ENCODE results near the gene THEM4. TPM values are rescaled to one million over a fixed set of nuclear protein-coding genes. Genes with fewer than 3 reads are reported as not detected.

The THEM4 gene
- total RNA-seq, 1 donor from 2014 or later, result 15.6 TPM

DNA sequence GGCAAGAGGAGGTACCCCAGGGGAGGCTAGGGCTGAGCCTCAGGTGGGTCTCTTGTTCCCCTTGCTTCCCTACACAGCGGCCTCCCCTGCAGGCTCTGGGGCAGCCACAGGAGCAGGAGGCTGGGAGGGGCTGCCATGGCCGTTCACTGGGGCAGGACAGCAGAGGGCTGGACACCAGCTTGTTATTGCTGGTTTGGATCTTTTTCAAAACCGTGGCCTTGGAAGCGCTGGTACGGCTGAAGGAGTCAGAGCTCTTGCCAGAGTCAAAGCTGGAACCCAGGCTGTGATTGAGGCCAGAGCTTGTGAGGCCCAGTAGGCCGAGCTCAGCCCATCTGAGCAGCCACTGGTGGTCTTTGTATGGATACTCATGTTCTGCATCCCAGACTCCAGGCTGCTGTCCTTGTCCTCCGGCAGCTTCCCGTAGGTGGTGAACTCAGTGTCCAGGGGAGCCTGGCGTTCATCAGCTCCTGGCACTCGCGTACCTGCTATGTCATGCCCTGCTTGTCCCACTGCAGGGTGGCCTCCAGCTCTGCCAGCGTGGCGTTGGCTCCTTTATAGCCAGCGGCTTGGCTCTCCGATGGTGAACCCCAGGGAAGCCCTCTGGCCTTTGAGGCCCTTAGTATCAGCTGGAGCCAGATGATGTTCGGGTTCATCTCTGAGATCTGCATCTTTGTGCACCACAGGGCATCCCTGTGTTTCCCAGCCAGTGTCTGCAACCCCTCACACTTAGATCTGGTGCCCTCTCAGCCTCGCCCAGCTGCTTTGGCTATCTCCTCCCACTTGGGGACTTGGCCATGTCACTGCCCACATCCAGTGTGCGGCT lies 40.3 kb upstream of the THEM4 start:
- no peaks in the 10 kb centered on the region for H3K9me3 Mint-ChIP-seq
- no peak overlapping the region for H3K27ac Mint-ChIP-seq
- no peaks in the 10 kb centered on the region for H3K36me3 Mint-ChIP-seq
- H3K27me3 Mint-ChIP-seq, result no peaks in the 10 kb centered on the region
- peaks cover 18% of the 10 kb centered on the region for H3K4me1 Mint-ChIP-seq (ENCODE audit: unreplicated experiment)
- H3K4me3 Mint-ChIP-seq, result no peak overlapping the region
- DNase-seq (ENCODE audit: extremely low spot score, unreplicated experiment), result no peak
- TF ChIP-seq, protein P1, sequence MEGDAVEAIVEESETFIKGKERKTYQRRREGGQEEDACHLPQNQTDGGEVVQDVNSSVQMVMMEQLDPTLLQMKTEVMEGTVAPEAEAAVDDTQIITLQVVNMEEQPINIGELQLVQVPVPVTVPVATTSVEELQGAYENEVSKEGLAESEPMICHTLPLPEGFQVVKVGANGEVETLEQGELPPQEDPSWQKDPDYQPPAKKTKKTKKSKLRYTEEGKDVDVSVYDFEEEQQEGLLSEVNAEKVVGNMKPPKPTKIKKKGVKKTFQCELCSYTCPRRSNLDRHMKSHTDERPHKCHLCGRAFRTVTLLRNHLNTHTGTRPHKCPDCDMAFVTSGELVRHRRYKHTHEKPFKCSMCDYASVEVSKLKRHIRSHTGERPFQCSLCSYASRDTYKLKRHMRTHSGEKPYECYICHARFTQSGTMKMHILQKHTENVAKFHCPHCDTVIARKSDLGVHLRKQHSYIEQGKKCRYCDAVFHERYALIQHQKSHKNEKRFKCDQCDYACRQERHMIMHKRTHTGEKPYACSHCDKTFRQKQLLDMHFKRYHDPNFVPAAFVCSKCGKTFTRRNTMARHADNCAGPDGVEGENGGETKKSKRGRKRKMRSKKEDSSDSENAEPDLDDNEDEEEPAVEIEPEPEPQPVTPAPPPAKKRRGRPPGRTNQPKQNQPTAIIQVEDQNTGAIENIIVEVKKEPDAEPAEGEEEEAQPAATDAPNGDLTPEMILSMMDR (conservative IDR thresholded peaks at IDR 0.05), result no peak

DNA sequence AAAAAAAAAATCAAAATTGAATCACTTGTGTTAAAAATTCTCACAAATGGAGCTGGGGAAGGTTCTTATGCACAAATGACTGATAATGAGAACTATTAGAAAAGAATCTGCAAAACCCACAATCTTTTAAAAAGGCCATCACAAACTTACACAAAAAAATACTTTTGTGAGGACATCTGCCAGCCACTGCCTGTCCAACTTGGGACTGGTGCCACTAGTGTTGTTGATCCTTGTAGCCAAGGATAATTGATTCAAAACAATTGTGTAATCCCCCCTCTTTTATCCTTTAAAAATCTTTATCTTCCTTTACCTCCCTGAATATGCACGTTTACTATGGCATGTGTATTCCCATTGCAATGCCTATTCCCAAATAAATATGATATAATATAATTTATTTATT lies 39.2 kb upstream of the THEM4 start:
- no peak overlapping the region for H3K4me3 Mint-ChIP-seq
- no peaks in the 10 kb centered on the region for H3K27me3 Mint-ChIP-seq
- peaks cover 20% of the 10 kb centered on the region for H3K4me1 Mint-ChIP-seq (ENCODE audit: unreplicated experiment)
- H3K9me3 Mint-ChIP-seq, result no peaks in the 10 kb centered on the region
- no peaks in the 10 kb centered on the region for H3K36me3 Mint-ChIP-seq
- no peak overlapping the region for H3K27ac Mint-ChIP-seq
- TF ChIP-seq, protein P1 (conservative IDR thresholded peaks at IDR 0.05), result no peak
- no peak for DNase-seq (ENCODE audit: extremely low spot score, unreplicated experiment)

DNA sequence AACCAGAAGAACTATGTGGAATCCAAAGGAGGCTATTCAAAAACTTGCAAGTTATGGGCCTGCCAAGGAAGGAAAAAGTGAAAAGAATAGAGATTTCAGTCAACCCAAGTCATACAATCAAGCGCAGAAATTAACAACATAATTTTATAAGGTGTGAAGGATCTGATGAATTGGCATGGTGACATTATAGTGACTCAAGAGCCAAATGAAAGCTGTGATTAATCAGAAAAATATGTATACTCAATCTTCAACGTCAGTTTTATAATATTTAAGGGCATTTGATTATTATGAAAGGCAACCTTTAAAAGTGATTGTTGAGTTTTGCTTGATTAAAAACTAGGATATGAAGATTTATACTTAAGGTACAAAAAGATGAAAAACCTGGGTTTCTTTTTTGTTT lies 37.8 kb upstream of the THEM4 start:
- H3K4me3 Mint-ChIP-seq, result no peak overlapping the region
- H3K9me3 Mint-ChIP-seq, result no peaks in the 10 kb centered on the region
- DNase-seq (ENCODE audit: extremely low spot score, unreplicated experiment), result no peak
- H3K4me1 Mint-ChIP-seq (ENCODE audit: unreplicated experiment), result peaks cover 20% of the 10 kb centered on the region
- peak overlapping the region; percentile 94 for H3K27ac Mint-ChIP-seq
- TF ChIP-seq, protein P1 (conservative IDR thresholded peaks at IDR 0.05), result no peak
- no peaks in the 10 kb centered on the region for H3K27me3 Mint-ChIP-seq
- no peaks in the 10 kb centered on the region for H3K36me3 Mint-ChIP-seq

DNA sequence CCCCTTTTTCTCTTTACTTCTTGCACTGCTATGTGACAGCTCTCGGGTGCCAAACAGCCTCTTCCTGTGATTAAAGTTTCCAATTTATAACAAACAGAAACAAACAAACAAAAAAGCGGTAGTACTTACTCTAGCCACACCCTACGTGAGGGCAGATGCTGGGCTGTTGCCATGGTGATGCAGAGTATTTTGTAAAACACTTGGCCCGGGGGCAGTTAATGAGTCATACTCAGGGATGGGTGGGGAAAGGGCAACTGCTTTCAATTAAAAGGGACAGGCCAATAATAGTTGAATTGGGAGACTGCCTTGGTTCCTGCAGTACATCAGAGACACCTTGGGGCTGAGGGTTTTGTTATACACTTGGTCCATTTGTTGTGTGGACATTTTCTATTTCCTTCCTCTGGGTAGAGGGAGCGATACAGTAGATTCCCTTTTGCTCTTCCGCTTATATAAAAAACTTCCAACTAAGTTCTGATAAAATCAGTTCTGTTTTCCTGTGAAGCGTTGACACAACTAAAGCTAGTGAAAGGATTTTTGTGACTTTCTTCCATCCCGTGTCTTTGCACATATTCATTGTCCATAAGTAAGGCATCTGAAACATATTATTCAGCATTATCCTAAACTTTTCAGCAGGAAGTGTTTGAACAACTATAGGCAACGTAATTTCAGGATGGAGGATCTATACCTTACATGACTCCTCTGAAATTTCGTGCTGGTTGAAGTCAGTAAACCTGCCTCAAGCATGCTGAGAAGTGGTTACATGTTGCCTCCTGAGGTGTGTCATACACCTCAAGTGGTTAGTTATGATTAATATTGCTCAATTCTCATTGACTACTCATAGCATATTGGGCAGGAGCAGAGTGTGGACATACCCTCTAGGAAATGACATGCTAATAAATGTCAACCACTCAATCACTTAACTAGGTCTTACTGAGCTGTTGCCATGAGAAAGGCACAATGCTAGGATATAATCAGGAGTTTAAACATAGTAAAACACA lies 36.7 kb upstream of the THEM4 start:
- H3K27me3 Mint-ChIP-seq, result peaks cover 3% of the 10 kb centered on the region
- TF ChIP-seq, protein P1 (conservative IDR thresholded peaks at IDR 0.05), result no peak
- no peaks in the 10 kb centered on the region for H3K9me3 Mint-ChIP-seq
- H3K4me1 Mint-ChIP-seq (ENCODE audit: unreplicated experiment), result peaks cover 25% of the 10 kb centered on the region
- DNase-seq (ENCODE audit: extremely low spot score, unreplicated experiment), result no peak
- H3K27ac Mint-ChIP-seq, result peak overlapping the region; percentile 94
- no peaks in the 10 kb centered on the region for H3K36me3 Mint-ChIP-seq
- peak overlapping the region; percentile 62 for H3K4me3 Mint-ChIP-seq

DNA sequence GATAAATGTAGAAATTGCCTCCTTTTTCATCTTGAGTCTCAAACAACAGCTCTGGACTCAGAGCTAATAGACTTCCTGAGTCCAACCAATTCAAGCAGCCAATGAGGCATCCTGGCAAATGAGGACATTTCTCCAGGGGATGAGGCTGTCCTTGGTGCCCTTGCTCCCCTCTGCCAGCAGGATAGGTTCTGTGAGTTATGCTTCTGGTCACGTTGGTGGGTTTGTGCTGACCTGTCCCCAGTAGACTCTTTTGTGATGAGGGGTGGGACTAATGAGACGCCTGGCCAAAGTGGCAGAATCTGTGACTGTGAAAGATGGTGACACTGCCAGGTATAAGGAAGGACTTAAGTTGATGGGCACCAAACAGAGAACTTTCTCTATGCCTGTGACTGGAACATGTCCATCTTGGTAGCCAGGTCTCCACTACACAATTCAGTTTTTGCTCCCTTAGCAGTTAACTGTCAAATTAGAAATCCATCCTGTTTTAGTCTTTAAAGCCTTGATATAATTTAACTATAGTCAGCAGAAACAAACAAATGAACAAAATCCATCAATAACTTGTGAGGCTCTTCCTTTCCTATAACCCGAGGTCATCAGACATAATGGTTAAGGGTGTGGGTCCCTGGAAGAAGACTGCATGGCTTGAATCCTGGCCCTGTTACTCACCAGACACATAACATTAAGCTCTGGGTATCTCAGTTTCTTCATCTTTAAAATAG lies 35.7 kb upstream of the THEM4 start:
- H3K9me3 Mint-ChIP-seq, result no peaks in the 10 kb centered on the region
- no peak for DNase-seq (ENCODE audit: extremely low spot score, unreplicated experiment)
- H3K27me3 Mint-ChIP-seq, result peaks cover 3% of the 10 kb centered on the region
- H3K4me1 Mint-ChIP-seq (ENCODE audit: unreplicated experiment), result peaks cover 26% of the 10 kb centered on the region
- no peaks in the 10 kb centered on the region for H3K36me3 Mint-ChIP-seq
- peak overlapping the region; percentile 94 for H3K27ac Mint-ChIP-seq
- no peak overlapping the region for H3K4me3 Mint-ChIP-seq
- TF ChIP-seq, protein P1 (conservative IDR thresholded peaks at IDR 0.05), result no peak
